Suprapubic skin (tissue), 4 donors: ENCODE data around the gene SEL1L3.

Experiments
- CTCF ChIP-seq, 2 donors: fragments of 200-600 bp in 1 of 2; fragments of 450-650 bp in 1 of 2; sonication (generic) in 1 of 2; IDR thresholded peaks; one replicate each; pipeline ENCODE4 v1.5.1; 2016 to 2019; ENCODE audit warnings: antibody characterized with exemption in 2 of 2, mild to moderate bottlenecking in 1 of 2, moderate library complexity in 1 of 2
- EP300 ChIP-seq: sonication (generic); formaldehyde crosslinking; IDR thresholded peaks from one replicate; pipeline ENCODE4 v1.6.1; 2017; ENCODE audit warnings: antibody characterized with exemption
- POLR2AphosphoS5 ChIP-seq, 3 donors: sonication (generic); formaldehyde crosslinking; IDR thresholded peaks; one replicate each; pipeline ENCODE4 v1.6.1; 2017; ENCODE audit warnings: antibody characterized with exemption in 3 of 3

GRCh38 chr4:25875281-25875745 lies 12.5 kb upstream of the SEL1L3 start:
- TF ChIP-seq POLR2AphosphoS5 (IDR thresholded peaks at IDR 0.05), result no peak
- TF ChIP-seq EP300, result no peak
- no peak for TF ChIP-seq CTCF (IDR thresholded peaks at IDR 0.05)
